Loucy (cell line): ENCODE data around the gene PROSER1.
"Not testable (repeated sequence)": the region's sequence is repeated elsewhere in the genome, so short reads cannot be mapped to it uniquely, and the experiment has no call there.

Experiments
- H2AFZ ChIP-seq: fragments of 200-600 bp; sonication (generic); 2 replicates; pipeline ENCODE4 v1.6.0; 2016; ENCODE audit warnings: antibody characterized with exemption, mild to moderate bottlenecking, low read length, moderate library complexity
- H3F3A ChIP-seq: fragments of 200-600 bp; 2 replicates; pipeline ENCODE4 v1.6.0; 2016; ENCODE audit warnings: antibody characterized with exemption, low read depth, mild to moderate bottlenecking
- H3K27me3 ChIP-seq: fragments of 200-600 bp; sonication (generic); 2 replicates; pipeline ENCODE4 v1.6.1; 2014; ENCODE audit warnings: low read length, mild to moderate bottlenecking; ENCODE audit not compliant: insufficient read depth, poor library complexity, severe bottlenecking
- H3K36me3 ChIP-seq: fragments of 200-600 bp; sonication (generic); 2 replicates; pipeline ENCODE4 v1.6.1; 2016; ENCODE audit warnings: low read length; ENCODE audit not compliant: insufficient read depth
- H3K4me1 ChIP-seq: fragments of 200-600 bp; sonication (generic); 2 replicates; pipeline ENCODE4 v1.5.1; 2014; ENCODE audit warnings: low read length, mild to moderate bottlenecking; ENCODE audit not compliant: insufficient read depth, poor library complexity, severe bottlenecking
- H3K4me2 ChIP-seq: fragments of 200-600 bp; sonication (generic); 2 replicates; pipeline ENCODE4 v1.6.0; 2014; ENCODE audit warnings: antibody characterized with exemption, low read length, low read depth, mild to moderate bottlenecking; ENCODE audit not compliant: poor library complexity, severe bottlenecking
- H3K4me3 ChIP-seq: fragments of 200-600 bp; sonication (generic); 2 replicates; pipeline ENCODE4 v1.5.1; 2014; ENCODE audit warnings: low read length, mild to moderate bottlenecking, mixed read lengths; ENCODE audit not compliant: poor library complexity, severe bottlenecking
- H3K79me2 ChIP-seq: fragments of 200-600 bp; sonication (generic); 2 replicates; pipeline ENCODE4 v1.6.1; 2014; ENCODE audit warnings: low read length; ENCODE audit not compliant: insufficient read depth
- H3K9ac ChIP-seq: fragments of 200-600 bp; sonication (generic); 2 replicates; pipeline ENCODE4 v1.6.0; 2014; ENCODE audit warnings: mild to moderate bottlenecking, low read depth, low read length, moderate library complexity; ENCODE audit not compliant: poor library complexity, severe bottlenecking
- H3K9me2 ChIP-seq: fragments of 200-600 bp; sonication (generic); replicated peaks from 2 replicates; pipeline ENCODE4 v1.6.1; 2016; ENCODE audit warnings: low read depth, low read length, mixed read lengths
- H3K9me3 ChIP-seq: fragments of 200-600 bp; sonication (generic); 2 replicates; pipeline ENCODE4 v1.6.1; 2014; ENCODE audit warnings: mild to moderate bottlenecking, antibody characterized with exemption, low read length, low read depth; ENCODE audit not compliant: insufficient read depth
- H4K20me1 ChIP-seq: fragments of 200-600 bp; sonication (generic); 2 replicates; pipeline ENCODE4 v1.6.0; 2014; ENCODE audit warnings: antibody characterized with exemption, low read length, mild to moderate bottlenecking; ENCODE audit not compliant: insufficient read depth, poor library complexity, severe bottlenecking
- EZH2phosphoT487 ChIP-seq: fragments of 200-600 bp; IDR thresholded peaks from 2 replicates; pipeline ENCODE4 v1.6.1; 2018; ENCODE audit warnings: antibody characterized with exemption, mild to moderate bottlenecking, moderate library complexity, borderline replicate concordance
- TF ChIP-seq, protein P1 (sequence below): fragments of 200-600 bp; sonication (generic); conservative IDR thresholded peaks from 2 replicates; pipeline ENCODE4 v1.5.1; 2014; ENCODE audit warnings: mild to moderate bottlenecking, antibody characterized with exemption, low read length

Gene PROSER1

DNA sequence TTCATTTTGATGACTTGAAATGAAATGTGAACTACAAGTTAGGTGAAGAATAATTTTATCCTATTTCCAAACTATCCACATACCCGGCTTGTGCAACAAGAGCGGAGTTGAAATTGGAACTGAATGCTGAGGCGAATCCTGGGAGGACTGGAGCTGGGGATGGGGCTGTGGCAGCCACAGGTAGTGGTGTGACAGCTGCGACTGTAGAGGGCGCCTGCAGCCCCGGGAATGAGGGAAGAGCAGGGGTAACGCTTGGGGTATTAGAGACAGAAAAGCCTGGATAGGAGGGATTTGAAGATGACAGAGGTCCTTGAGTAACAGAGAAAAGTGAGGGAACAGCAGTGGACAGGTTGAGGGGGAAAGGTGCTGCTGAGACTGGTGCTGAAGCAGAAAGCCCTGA is 25.3 kb downstream of the PROSER1 start:
- no peaks in the 10 kb centered on the region for H3K27me3 ChIP-seq
- no peaks in the 10 kb centered on the region for H3K9me3 ChIP-seq
- H3K9me2 ChIP-seq = no peaks in the 10 kb centered on the region
- H3F3A ChIP-seq = no peaks in the 10 kb centered on the region
- no peak overlapping the region for H3K4me2 ChIP-seq
- peaks cover 75% of the 10 kb centered on the region for H3K36me3 ChIP-seq
- no peaks in the 10 kb centered on the region for H3K4me1 ChIP-seq
- no peak overlapping the region for H3K4me3 ChIP-seq
- no peaks in the 10 kb centered on the region for H3K79me2 ChIP-seq
- no peak overlapping the region for H3K9ac ChIP-seq
- H4K20me1 ChIP-seq = no peaks in the 10 kb centered on the region
- TF ChIP-seq, protein P1, sequence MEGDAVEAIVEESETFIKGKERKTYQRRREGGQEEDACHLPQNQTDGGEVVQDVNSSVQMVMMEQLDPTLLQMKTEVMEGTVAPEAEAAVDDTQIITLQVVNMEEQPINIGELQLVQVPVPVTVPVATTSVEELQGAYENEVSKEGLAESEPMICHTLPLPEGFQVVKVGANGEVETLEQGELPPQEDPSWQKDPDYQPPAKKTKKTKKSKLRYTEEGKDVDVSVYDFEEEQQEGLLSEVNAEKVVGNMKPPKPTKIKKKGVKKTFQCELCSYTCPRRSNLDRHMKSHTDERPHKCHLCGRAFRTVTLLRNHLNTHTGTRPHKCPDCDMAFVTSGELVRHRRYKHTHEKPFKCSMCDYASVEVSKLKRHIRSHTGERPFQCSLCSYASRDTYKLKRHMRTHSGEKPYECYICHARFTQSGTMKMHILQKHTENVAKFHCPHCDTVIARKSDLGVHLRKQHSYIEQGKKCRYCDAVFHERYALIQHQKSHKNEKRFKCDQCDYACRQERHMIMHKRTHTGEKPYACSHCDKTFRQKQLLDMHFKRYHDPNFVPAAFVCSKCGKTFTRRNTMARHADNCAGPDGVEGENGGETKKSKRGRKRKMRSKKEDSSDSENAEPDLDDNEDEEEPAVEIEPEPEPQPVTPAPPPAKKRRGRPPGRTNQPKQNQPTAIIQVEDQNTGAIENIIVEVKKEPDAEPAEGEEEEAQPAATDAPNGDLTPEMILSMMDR = peak; percentile 42
- TF ChIP-seq EZH2phosphoT487 = no peak
- no peak overlapping the region for H2AFZ ChIP-seq

DNA sequence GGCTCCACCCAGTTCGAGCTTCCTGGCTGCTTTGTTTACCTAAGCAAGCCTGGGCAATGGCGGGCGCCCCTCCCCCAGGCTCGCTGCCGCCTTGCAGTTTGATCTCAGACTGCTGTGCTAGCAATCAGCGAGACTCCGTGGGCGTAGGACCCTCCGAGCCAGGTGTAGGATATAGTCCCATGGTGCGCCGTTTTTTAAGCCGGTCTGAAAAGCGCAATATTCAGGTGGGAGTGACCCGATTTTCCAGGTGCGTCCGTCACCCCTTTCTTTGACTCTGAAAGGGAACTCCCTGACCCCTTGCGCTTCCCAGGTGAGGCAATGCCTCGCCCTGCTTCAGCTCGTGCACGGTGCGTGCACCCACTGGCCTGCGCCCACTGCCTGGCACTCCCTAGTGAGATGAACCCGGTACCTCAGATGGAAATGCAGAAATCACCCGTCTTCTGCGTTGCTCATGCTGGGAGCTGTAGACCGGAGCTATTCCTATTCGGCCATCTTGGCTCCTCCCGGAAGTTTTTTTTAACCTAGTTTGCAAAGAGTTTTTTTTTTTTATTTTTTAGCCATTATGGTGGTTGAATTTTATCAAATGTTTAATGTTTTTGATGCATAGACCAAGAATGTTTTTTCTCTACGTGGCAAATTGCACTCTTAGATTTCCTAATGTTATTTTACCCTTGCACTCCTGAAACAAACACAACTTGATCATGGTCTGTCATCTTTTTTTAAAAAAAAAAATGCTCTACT is 31.3 kb downstream of the PROSER1 start:
- not testable (repeated sequence) for H3K9me3 ChIP-seq, H3F3A ChIP-seq, H4K20me1 ChIP-seq, H3K79me2 ChIP-seq, H3K4me3 ChIP-seq, H3K4me1 ChIP-seq, H3K9me2 ChIP-seq, H3K9ac ChIP-seq, H2AFZ ChIP-seq, H3K4me2 ChIP-seq, H3K27me3 ChIP-seq
- peaks cover 17% of the 10 kb centered on the region; the same call in 1 of the 2 replicates for H3K36me3 ChIP-seq

DNA sequence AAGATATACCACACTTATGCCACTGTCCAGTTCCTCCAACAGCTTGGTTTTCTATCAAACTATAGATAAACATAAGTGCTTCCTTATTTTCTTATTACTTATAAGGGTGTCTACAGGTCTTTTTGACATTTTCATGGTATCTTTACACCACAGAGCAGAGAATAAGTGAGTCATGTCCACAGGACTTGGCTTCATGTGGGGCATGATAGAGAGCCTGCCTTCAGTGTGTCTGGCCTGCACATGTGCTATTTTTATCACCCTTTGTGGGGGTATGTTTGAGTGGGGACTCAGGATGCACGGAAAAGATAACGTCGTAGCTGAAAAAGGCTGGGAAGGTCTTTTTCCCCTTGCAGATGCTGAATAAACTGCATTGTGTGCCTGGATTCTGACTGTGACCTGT is 39.1 kb downstream of the PROSER1 start:
- H4K20me1 ChIP-seq = no peaks in the 10 kb centered on the region

More for the DNA sequence above, 39.1 kb downstream of the PROSER1 start:
- no peak overlapping the region for H3K9ac ChIP-seq
- no peaks in the 10 kb centered on the region for H3K9me3 ChIP-seq
- no peaks in the 10 kb centered on the region for H3F3A ChIP-seq
- H3K36me3 ChIP-seq = no peaks in the 10 kb centered on the region
- no peak overlapping the region for H3K4me3 ChIP-seq
- H3K4me1 ChIP-seq = no peaks in the 10 kb centered on the region
- TF ChIP-seq, protein P1 = no peak
- TF ChIP-seq EZH2phosphoT487 = no peak
- H2AFZ ChIP-seq = no peak overlapping the region
- no peaks in the 10 kb centered on the region for H3K79me2 ChIP-seq
- H3K9me2 ChIP-seq = no peaks in the 10 kb centered on the region
- H3K4me2 ChIP-seq = no peak overlapping the region
- no peaks in the 10 kb centered on the region for H3K27me3 ChIP-seq
